ENCODE results near the gene SHC3. TPM values are rescaled to one million over a fixed set of nuclear protein-coding genes. Genes with fewer than 3 reads are reported as not detected.

The SHC3 gene
- total RNA-seq, 1 donor, result 0.36 TPM

DNA sequence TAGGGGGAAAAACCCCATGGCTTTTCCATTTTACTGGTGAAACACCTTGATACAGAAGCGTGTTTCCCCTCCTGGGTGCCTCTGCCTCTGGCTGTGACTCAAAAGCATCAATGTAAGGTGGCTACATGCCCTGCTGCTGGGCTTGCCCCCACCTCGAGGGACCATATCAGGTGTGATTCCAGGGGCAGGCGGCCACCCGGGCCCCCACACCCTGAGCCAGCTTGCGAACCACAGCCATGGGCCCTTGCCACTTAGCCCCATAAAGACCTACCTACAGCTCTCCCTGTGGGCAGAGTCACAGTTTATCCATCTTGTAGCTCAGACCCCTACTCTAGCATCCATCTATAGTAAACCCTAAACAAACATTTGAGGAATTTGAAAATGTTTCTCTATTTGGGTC, 10.8 kb downstream of the SHC3 start:
- H3K27me3 ChIP-seq (ENCODE audit: insufficient read depth, low read length), result no peaks in the 10 kb centered on the region
- TF ChIP-seq, protein P1, sequence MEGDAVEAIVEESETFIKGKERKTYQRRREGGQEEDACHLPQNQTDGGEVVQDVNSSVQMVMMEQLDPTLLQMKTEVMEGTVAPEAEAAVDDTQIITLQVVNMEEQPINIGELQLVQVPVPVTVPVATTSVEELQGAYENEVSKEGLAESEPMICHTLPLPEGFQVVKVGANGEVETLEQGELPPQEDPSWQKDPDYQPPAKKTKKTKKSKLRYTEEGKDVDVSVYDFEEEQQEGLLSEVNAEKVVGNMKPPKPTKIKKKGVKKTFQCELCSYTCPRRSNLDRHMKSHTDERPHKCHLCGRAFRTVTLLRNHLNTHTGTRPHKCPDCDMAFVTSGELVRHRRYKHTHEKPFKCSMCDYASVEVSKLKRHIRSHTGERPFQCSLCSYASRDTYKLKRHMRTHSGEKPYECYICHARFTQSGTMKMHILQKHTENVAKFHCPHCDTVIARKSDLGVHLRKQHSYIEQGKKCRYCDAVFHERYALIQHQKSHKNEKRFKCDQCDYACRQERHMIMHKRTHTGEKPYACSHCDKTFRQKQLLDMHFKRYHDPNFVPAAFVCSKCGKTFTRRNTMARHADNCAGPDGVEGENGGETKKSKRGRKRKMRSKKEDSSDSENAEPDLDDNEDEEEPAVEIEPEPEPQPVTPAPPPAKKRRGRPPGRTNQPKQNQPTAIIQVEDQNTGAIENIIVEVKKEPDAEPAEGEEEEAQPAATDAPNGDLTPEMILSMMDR (IDR thresholded peaks at IDR 0.05; ENCODE audit: extremely low read depth, low read depth, low read length), result no peak
- no peak overlapping the region for H3K27ac ChIP-seq (ENCODE audit: low read depth, low read length)
- H3K79me2 ChIP-seq (ENCODE audit: insufficient read depth, low read length), result no peaks in the 10 kb centered on the region
- H3K4me1 ChIP-seq (ENCODE audit: insufficient read depth, low read length), result no peaks in the 10 kb centered on the region
- no peak overlapping the region for H3K4me3 ChIP-seq (ENCODE audit: insufficient read depth, low read length)
- no peaks in the 10 kb centered on the region for H3K9me3 ChIP-seq (ENCODE audit: low read depth, low read length)
- no peak for DNase-seq (ENCODE audit: insufficient read length, low spot score, missing footprints)
- H2AFZ ChIP-seq (ENCODE audit: low read length), result no peak overlapping the region
- H3K36me3 ChIP-seq (ENCODE audit: insufficient read depth, low read length), result no peaks in the 10 kb centered on the region
- H4K20me1 ChIP-seq (ENCODE audit: insufficient read depth, low read length), result no peaks in the 10 kb centered on the region
- H3K4me2 ChIP-seq (ENCODE audit: insufficient read depth, low read length), result no peak overlapping the region

DNA sequence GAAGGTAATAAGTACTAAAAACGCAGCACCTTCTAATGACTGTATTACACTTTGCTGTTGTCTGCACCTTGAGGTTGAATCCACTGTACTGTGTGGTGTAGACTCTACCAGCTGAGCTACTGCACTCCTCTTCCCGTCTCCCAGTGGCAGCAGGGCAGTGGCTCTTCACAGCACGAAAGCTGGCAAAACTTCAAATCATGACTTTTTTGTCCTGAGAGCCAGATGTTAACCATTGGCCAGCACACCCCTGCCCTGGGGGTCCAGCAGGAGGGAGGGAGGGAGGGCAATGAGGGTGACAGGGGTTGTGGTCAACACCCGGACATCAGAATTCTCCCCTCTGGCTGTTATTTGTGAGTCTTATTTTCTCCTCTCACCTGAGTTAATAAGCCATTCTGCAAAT, 11.8 kb downstream of the SHC3 start:
- H3K27me3 ChIP-seq (ENCODE audit: insufficient read depth, low read length), result no peaks in the 10 kb centered on the region
- TF ChIP-seq, protein P1 (IDR thresholded peaks at IDR 0.05; ENCODE audit: extremely low read depth, low read depth, low read length), result no peak
- no peak overlapping the region for H3K4me2 ChIP-seq (ENCODE audit: insufficient read depth, low read length)
- H3K4me1 ChIP-seq (ENCODE audit: insufficient read depth, low read length), result no peaks in the 10 kb centered on the region
- no peaks in the 10 kb centered on the region for H3K36me3 ChIP-seq (ENCODE audit: insufficient read depth, low read length)
- no peaks in the 10 kb centered on the region for H4K20me1 ChIP-seq (ENCODE audit: insufficient read depth, low read length)
- H2AFZ ChIP-seq (ENCODE audit: low read length), result no peak overlapping the region
- H3K79me2 ChIP-seq (ENCODE audit: insufficient read depth, low read length), result no peaks in the 10 kb centered on the region
- H3K4me3 ChIP-seq (ENCODE audit: insufficient read depth, low read length), result no peak overlapping the region
- no peak overlapping the region for H3K27ac ChIP-seq (ENCODE audit: low read depth, low read length)
- H3K9me3 ChIP-seq (ENCODE audit: low read depth, low read length), result no peaks in the 10 kb centered on the region
- DNase-seq (ENCODE audit: insufficient read length, low spot score, missing footprints), result no peak

DNA sequence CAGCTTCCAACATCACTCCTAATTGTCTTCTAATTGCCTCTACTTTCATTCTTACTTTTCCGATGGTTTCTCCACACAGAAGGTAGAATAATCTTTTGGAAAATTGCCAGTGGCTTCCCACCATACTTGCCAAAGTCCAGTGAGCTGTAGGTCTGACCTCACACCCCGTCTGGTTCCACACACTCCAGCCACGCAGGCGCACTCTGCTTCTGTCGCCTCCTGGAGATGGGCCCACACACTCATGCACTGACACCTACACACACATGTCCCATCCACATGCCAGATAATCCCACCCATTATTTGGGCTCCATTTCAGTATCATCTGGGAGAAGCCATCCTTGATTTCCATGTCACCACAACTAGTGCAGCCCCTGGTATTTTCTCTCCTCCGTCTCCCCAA, 12.7 kb downstream of the SHC3 start:
- Histone ChIP-seq H3K36me3 (ENCODE audit: insufficient read depth, low read length) (no peaks in the 10 kb centered on the region), H3K27ac (ENCODE audit: low read depth, low read length) (no peak overlapping the region), H2AFZ (ENCODE audit: low read length) (no peak overlapping the region), H3K79me2 (ENCODE audit: insufficient read depth, low read length) (no peaks in the 10 kb centered on the region), H3K4me3 (ENCODE audit: insufficient read depth, low read length) (no peak overlapping the region), H4K20me1 (ENCODE audit: insufficient read depth, low read length) (no peaks in the 10 kb centered on the region), H3K27me3 (ENCODE audit: insufficient read depth, low read length) (no peaks in the 10 kb centered on the region), H3K4me1 (ENCODE audit: insufficient read depth, low read length) (no peaks in the 10 kb centered on the region), H3K9me3 (ENCODE audit: low read depth, low read length) (no peaks in the 10 kb centered on the region), H3K4me2 (ENCODE audit: insufficient read depth, low read length) (no peak overlapping the region)
- TF ChIP-seq, protein P1 (IDR thresholded peaks at IDR 0.05; ENCODE audit: extremely low read depth, low read depth, low read length), result no peak
- DNase-seq (ENCODE audit: insufficient read length, low spot score, missing footprints), result no peak

DNA sequence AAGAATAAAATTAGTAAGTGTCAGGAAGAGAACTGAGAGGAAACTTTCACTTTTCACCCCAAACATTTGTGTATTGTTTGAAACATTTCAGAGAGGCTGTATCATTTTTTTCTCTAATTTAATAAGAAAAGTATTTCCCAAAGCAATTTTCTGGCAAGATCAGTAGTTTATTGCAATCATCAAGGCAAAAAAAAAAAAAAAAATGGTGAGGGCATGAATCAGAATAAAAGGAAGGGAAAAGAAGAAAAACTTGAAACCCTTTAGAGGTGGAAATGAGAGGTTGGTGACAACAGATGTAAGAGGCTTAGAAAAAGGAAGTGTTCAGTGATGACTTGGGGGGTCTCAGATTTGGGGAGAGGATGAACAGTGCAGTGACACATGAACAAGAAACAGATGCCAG, 13.3 kb downstream of the SHC3 start:
- H3K27me3 ChIP-seq (ENCODE audit: insufficient read depth, low read length), result no peaks in the 10 kb centered on the region
- H3K4me2 ChIP-seq (ENCODE audit: insufficient read depth, low read length), result no peak overlapping the region
- H2AFZ ChIP-seq (ENCODE audit: low read length), result no peak overlapping the region
- no peaks in the 10 kb centered on the region for H3K36me3 ChIP-seq (ENCODE audit: insufficient read depth, low read length)
- no peaks in the 10 kb centered on the region for H3K4me1 ChIP-seq (ENCODE audit: insufficient read depth, low read length)
- DNase-seq (ENCODE audit: insufficient read length, low spot score, missing footprints), result no peak
- no peaks in the 10 kb centered on the region for H4K20me1 ChIP-seq (ENCODE audit: insufficient read depth, low read length)
- no peaks in the 10 kb centered on the region for H3K79me2 ChIP-seq (ENCODE audit: insufficient read depth, low read length)
- H3K27ac ChIP-seq (ENCODE audit: low read depth, low read length), result no peak overlapping the region
- no peak overlapping the region for H3K4me3 ChIP-seq (ENCODE audit: insufficient read depth, low read length)
- no peaks in the 10 kb centered on the region for H3K9me3 ChIP-seq (ENCODE audit: low read depth, low read length)
- TF ChIP-seq, protein P1 (IDR thresholded peaks at IDR 0.05; ENCODE audit: extremely low read depth, low read depth, low read length), result no peak

Measured in osteoblast (primary cell).